HL-60 (cell line): ENCODE measurements around the gene RELCH.

Source experiments
- DNase-seq, 2 experiments: peaks; one replicate each; pipeline ENCODE4 v3.0.0-alpha.2; 2010 to 2020; ENCODE audit warnings: low read depth in 1 of 2, low spot score in 1 of 2
- H3K27ac ChIP-seq: fragments of 250-450 bp; sonication (Bioruptor Pico); replicated peaks from 2 replicates; pipeline ENCODE4 v1.5.1; 2020; ENCODE audit warnings: mild to moderate bottlenecking, moderate library complexity
- H3K27me3 ChIP-seq: fragments of 250-450 bp; sonication (Bioruptor Pico); 2 replicates; pipeline ENCODE4 v1.5.1; 2021; ENCODE audit warnings: mild to moderate bottlenecking, moderate library complexity; ENCODE audit not compliant: insufficient read depth, poor library complexity, severe bottlenecking
- H3K4me3 ChIP-seq: replicated peaks from 2 replicates; pipeline ENCODE4 v1.5.1; 2011; ENCODE audit warnings: mild to moderate bottlenecking, control low read depth, low read length; ENCODE audit not compliant: insufficient read depth
- GABPA ChIP-seq: IDR thresholded peaks from 2 replicates; pipeline ENCODE4 v1.6.1; 2012; ENCODE audit warnings: low read depth
- POLR2AphosphoS5 ChIP-seq: IDR thresholded peaks from 2 replicates; pipeline ENCODE4 v1.6.1; 2012; ENCODE audit warnings: low read depth
- SPI1 ChIP-seq: IDR thresholded peaks from 2 replicates; pipeline ENCODE4 v1.6.1; 2012; ENCODE audit warnings: low read depth, mild to moderate bottlenecking, borderline replicate concordance
- TF ChIP-seq, protein P1 (sequence below): IDR thresholded peaks from one replicate; pipeline ENCODE4 v1.5.1; 2011; ENCODE audit warnings: low read length, control low read depth, inconsistent platforms; ENCODE audit not compliant: insufficient read depth
- TF ChIP-seq, protein P2 (sequence below): IDR thresholded peaks from 2 replicates; pipeline ENCODE4 v1.6.1; 2012; ENCODE audit warnings: low read depth; ENCODE audit not compliant: insufficient replicate concordance

Gene RELCH

DNA sequence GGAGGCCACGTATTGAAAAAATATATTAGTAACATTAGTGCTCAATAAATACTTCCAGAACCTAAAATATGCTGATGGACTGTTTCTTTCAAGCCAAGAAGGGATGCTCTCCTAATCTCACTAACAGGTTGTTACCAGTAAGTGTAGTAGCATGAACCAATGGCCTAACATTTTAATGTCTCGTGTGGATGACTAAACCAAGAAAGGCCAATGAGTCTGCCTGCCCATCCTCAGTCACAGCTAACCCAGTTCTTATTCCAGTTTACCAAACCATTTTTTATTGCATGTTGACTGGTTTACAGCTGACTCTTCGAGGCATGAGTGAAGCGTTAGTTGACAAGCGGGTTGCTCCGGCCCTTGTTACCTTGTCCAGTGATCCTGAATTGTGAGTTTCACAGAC, 93.0 kb downstream of the RELCH start:
- H3K4me3 ChIP-seq, result no peak overlapping the region

GRCh38 chr18:62280786-62281185, 93.7 kb downstream of the RELCH start:
- Histone ChIP-seq H3K4me3 (no peak overlapping the region), H3K27ac (no peak overlapping the region), H3K27me3 (no peaks in the 10 kb centered on the region)
- no peak for DNase-seq
- no peak for TF ChIP-seq POLR2AphosphoS5
- TF ChIP-seq, protein P1, sequence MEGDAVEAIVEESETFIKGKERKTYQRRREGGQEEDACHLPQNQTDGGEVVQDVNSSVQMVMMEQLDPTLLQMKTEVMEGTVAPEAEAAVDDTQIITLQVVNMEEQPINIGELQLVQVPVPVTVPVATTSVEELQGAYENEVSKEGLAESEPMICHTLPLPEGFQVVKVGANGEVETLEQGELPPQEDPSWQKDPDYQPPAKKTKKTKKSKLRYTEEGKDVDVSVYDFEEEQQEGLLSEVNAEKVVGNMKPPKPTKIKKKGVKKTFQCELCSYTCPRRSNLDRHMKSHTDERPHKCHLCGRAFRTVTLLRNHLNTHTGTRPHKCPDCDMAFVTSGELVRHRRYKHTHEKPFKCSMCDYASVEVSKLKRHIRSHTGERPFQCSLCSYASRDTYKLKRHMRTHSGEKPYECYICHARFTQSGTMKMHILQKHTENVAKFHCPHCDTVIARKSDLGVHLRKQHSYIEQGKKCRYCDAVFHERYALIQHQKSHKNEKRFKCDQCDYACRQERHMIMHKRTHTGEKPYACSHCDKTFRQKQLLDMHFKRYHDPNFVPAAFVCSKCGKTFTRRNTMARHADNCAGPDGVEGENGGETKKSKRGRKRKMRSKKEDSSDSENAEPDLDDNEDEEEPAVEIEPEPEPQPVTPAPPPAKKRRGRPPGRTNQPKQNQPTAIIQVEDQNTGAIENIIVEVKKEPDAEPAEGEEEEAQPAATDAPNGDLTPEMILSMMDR, result no peak
- TF ChIP-seq, protein P2, sequence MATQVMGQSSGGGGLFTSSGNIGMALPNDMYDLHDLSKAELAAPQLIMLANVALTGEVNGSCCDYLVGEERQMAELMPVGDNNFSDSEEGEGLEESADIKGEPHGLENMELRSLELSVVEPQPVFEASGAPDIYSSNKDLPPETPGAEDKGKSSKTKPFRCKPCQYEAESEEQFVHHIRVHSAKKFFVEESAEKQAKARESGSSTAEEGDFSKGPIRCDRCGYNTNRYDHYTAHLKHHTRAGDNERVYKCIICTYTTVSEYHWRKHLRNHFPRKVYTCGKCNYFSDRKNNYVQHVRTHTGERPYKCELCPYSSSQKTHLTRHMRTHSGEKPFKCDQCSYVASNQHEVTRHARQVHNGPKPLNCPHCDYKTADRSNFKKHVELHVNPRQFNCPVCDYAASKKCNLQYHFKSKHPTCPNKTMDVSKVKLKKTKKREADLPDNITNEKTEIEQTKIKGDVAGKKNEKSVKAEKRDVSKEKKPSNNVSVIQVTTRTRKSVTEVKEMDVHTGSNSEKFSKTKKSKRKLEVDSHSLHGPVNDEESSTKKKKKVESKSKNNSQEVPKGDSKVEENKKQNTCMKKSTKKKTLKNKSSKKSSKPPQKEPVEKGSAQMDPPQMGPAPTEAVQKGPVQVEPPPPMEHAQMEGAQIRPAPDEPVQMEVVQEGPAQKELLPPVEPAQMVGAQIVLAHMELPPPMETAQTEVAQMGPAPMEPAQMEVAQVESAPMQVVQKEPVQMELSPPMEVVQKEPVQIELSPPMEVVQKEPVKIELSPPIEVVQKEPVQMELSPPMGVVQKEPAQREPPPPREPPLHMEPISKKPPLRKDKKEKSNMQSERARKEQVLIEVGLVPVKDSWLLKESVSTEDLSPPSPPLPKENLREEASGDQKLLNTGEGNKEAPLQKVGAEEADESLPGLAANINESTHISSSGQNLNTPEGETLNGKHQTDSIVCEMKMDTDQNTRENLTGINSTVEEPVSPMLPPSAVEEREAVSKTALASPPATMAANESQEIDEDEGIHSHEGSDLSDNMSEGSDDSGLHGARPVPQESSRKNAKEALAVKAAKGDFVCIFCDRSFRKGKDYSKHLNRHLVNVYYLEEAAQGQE, result no peak
- no peak for TF ChIP-seq GABPA
- TF ChIP-seq SPI1, result no peak

More for the DNA sequence above, 93.0 kb downstream of the RELCH start:
- TF ChIP-seq, protein P1, result no peak
- no peak for TF ChIP-seq GABPA
- H3K27me3 ChIP-seq, result no peaks in the 10 kb centered on the region
- H3K27ac ChIP-seq, result no peak overlapping the region
- DNase-seq, result no peak

DNA sequence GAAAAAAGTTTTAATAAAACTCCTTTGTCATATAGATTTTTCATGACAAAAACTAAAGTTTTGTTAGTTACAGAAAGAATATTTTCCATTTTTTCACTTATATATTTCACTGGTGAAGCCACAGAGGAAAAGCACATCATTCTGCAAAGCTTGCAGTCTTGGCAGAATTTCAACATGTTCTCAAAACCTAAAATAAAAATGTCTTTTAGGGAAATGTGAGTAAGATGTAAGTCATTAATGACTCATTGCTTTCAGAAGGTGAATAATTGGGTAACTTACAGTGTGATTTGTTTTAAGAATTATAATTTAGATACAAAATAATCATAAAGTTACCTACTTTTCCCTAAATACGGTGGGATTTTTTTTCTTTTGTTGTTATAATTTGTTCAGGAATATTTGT, 94.6 kb downstream of the RELCH start:
- Histone ChIP-seq H3K4me3 (no peak overlapping the region), H3K27me3 (no peaks in the 10 kb centered on the region), H3K27ac (no peak overlapping the region)
- peak in 1 of 2 experiments; percentile 42 for DNase-seq
- TF ChIP-seq SPI1, result no peak
- TF ChIP-seq GABPA, result no peak
- TF ChIP-seq POLR2AphosphoS5, result no peak
- TF ChIP-seq, protein P2, result no peak
- TF ChIP-seq, protein P1, result no peak

- Histone ChIP-seq H3K27ac (no peak overlapping the region), H3K27me3 (no peaks in the 10 kb centered on the region), H3K4me3 (no peak overlapping the region)
- TF ChIP-seq SPI1 (no peak), GABPA (no peak), POLR2AphosphoS5 (no peak)
- TF ChIP-seq, protein P1, result no peak
- TF ChIP-seq, protein P2, result no peak
- no peak for DNase-seq
Observed at GRCh38 chr18:62282188-62282629, 95.2 kb downstream of the RELCH start.
